NT2/D1 (cell line): ENCODE measurements around the gene ABL1.

ENCODE experiments used
- SUZ12 ChIP-seq: IDR thresholded peaks from 2 replicates; pipeline ENCODE4 v1.6.1; 2011; ENCODE audit not compliant: insufficient read length, insufficient read depth; ENCODE audit errors: extremely low read depth
- YY1 ChIP-seq: IDR thresholded peaks from 2 replicates; pipeline ENCODE4 v1.6.1; 2011; ENCODE audit not compliant: insufficient read length, insufficient read depth
- ZNF274 ChIP-seq: IDR thresholded peaks from 2 replicates; pipeline ENCODE4 v1.6.1; 2011; ENCODE audit warnings: mild to moderate bottlenecking, low read depth, low read length

DNA sequence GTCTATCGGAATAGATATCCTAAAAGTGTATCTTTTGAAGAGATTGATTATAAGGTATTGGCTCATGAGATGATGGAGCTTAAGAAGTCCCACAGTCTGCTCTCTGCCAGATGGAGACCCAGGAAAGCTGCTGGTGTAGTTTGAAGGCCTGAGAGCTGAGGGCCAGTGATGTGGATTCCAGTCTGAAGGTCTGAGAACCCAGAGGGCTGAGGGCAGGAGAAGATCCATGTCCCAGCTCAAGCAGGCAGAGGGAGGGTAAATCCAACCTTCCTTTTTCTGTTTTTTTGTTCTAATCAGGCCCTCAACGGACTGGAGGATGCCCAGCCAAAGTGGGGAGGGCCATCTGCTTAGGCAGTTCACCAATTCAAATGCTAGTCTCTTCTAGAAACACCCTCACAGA, 11.0 kb upstream of the ABL1 start:
- TF ChIP-seq ZNF274 (no peak), YY1 (no peak), SUZ12 (no peak)
